SKM-1 (cell line): ENCODE data around the gene CLCA1.

Source experiments
- DNase-seq: peaks from one replicate; lab custom pipeline; 2025; ENCODE audit not compliant: unreplicated experiment; lab: John Stamatoyannopoulos, UW

Gene CLCA1, protein sequence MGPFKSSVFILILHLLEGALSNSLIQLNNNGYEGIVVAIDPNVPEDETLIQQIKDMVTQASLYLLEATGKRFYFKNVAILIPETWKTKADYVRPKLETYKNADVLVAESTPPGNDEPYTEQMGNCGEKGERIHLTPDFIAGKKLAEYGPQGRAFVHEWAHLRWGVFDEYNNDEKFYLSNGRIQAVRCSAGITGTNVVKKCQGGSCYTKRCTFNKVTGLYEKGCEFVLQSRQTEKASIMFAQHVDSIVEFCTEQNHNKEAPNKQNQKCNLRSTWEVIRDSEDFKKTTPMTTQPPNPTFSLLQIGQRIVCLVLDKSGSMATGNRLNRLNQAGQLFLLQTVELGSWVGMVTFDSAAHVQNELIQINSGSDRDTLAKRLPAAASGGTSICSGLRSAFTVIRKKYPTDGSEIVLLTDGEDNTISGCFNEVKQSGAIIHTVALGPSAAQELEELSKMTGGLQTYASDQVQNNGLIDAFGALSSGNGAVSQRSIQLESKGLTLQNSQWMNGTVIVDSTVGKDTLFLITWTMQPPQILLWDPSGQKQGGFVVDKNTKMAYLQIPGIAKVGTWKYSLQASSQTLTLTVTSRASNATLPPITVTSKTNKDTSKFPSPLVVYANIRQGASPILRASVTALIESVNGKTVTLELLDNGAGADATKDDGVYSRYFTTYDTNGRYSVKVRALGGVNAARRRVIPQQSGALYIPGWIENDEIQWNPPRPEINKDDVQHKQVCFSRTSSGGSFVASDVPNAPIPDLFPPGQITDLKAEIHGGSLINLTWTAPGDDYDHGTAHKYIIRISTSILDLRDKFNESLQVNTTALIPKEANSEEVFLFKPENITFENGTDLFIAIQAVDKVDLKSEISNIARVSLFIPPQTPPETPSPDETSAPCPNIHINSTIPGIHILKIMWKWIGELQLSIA

DNA sequence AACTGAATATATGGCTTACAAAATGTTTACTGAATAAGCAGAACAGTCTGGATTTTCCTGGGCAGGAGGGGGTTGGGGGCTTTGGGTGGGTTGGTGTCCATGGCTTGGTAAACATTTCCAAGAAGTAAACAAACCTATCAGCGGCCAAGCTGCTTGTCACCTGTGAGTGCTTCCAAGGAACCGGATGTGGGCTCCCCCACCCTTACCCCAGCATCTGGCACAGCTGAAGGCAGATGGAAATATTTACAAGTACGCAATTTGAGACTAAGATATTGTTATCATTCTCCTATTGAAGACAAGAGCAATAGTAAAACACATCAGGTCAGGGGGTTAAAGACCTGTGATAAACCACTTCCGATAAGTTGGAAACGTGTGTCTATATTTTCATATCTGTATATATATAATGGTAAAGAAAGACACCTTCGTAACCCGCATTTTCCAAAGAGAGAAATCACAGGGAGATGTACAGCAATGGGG is at the start of gene CLCA1:
TSS of gene CLCA1 (plus strand) at position 427 of the 477 bp plus-strand sequence. CDS start at position 472, 45 bp downstream.
- no peak for DNase-seq

DNA sequence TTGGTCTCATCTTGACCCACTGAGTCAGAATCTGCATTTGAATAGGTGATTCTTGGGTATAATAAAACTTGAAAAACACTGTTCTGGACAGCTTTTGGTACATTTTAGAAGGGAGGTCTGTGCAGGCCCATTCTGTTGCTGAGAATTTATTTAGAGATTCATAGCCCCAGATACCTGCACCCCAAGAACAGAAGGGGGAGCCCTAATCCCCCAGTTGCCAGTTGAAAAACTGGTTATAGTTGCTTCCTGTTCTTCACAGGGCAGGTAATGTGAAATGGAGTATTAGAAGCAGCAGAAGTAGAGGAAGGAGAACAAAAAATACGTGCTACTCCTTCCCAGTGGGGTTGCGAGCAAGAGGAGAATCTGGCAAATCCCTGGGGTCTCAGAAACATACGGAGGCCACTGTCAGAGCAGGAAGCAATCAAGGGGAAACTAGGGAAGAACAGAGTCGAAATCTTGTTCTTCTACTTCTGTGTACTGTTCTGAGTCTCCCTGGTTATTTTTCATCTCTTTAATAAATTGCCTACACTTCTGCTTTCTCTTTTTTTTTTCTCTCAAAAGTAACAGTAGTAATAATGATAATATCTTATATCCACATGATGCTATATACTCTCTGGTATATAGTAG is 49.3 kb upstream of the CLCA1 start:
- DNase-seq = peak; percentile 58

DNA sequence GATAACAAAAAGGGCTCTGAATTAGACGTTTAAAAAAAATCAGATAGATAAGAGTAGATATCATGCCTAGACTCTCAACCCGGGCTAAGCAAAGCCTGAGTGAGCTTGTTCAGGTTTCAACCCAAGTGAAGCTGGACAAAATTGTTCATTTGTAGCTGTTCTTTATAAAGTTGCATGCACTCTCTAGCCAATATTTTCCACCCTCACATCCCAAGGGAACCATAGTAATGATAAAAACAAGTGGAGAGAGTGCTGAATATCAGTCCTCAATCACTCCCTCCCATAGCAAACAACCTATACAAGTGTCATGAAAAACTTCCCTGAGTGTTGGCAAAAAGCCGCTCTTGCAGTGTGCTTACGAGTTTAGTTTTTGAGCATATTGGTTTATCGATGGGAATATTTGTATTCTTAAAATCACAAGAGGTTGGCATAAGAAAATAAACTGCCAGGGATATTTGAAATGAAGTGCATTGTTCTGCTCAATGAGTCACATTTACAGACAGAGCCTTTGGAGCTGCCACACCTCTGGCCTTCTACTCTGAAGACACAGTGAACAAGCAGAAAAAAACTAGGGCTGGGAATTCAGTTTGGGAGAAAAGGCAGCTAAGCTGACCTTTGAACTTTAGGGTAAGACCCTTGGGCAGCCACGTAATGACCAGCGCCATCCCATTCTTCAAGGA is 47.0 kb upstream of the CLCA1 start:
- DNase-seq = no peak

DNA sequence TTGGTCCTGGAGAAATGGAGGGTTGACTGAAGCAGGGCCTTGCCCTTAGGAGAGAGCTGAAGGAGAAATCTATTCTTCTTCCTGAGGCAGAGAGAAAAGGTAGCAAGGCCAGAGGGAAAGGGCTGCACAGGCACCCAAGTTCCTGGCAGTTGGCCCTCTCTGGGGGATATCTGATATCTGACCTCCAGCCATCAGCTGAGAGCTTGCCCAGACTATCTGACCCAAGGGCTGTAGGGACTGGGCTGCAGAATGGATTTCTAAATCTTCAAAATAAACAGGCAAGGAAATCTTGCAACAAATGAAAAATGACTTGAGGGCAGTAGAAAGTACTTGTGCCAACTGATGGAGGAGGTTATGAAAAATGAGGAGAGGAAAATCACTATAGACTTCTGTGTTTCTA is 45.3 kb upstream of the CLCA1 start:
- no peak for DNase-seq

DNA sequence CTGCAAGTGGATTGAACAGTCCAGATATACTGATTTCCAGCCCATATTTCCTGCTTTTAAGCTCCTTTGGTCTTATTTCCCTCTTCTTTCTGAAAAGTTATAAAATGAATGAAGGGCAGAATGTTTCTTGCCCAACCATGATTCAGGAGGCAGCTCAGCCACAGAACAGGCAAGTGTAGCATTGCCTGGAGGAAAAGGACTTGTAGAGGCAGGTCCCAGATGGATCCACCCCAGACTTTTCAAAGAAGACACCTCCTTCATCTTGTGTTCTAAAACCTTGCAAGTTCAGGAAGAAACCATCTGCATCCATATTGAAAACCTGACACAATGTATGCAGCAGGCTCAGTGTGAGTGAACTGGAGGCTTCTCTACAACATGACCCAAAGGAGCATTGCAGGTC is 44.9 kb upstream of the CLCA1 start, which contains the start of gene CLCA2:
TSS of gene CLCA2 (plus strand) at position 299 of the 400 bp plus-strand sequence. CDS start at position 376, 77 bp downstream.
- DNase-seq = no peak

DNA sequence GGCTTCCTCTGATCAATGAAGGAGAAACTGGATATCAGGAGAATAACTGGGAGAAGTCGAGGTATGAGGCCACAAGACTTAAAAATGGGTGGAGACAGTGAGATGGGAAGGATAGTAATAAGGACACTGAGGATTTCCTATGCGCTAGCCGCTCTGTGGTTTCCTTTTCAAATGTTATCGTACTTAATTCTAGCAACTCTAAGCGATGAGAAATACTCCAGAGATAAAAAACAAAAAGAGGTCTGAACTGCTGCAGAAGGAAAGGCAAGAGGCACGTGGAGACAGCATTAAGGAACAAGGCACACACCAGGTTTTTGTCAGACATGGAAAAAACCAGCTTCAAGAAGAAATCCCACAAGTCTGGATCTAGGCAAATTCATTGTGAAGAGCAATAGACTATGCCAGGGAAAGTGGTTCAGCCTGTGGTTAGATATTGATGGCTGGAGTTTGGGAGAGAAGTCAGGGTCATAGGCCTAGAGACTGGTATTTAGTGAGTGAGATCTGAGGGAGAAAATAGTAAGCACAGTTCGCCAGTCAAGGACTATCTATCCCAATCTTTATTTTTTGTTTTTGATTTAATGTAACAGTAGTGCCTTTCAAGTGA is 39.5 kb upstream of the CLCA1 start:
- no peak for DNase-seq

DNA sequence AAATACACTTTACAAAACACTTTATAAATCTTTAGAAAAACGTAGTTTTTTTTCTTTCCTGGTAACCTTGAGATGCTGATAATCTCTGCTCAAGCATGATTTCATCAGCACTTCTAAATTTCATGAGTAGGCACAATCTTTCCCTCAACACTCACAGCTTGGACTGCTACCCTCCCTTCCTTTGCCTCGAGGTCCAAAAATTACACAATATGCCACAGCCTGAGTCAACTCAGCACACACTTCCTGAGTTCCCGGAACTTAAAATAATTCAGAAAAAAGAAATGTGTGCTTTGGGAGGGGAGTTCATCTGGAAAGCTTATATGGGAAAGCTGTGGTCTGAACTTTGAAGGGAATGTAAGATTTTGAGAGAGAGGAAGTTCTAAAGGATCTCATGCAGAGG is 38.9 kb upstream of the CLCA1 start:
- DNase-seq = peak; percentile 68

DNA sequence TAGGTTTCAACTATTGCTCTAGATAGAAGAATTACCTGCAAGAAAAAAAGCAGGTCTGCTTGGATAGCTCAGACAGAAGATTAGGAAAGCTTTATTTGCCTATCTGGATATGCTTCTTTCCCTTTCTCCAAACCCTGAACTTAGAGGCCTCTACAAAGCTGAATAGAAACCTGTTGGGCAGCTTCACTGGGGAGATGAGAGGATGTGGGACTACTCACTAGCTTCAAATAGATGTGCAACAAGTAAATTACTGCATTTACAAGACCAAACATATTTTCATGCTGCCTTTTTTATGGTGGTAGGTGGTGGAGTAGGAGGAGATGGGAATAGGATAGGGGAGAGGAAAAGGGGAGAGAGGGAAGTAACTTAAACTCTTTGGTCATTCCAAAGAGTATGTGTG is 38.4 kb upstream of the CLCA1 start:
- no peak for DNase-seq

DNA sequence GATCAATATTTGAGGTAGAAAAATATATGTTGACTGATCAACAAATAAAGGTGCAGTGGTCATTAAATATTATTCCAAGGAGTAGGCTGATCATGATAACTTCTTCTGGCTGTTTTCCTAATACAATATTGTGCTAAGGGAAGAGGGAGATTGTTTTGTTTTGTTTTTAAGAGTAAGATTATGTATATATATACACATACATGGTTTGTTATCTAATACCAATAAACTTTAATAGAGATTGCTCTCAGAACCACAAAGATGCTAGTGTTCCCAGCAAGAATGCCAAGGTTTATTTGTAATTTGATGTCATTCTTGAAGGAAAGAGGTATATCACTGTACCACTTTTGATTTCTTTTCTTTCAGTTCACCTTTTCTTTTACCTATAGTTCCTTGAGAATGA is 34.7 kb upstream of the CLCA1 start:
- no peak for DNase-seq

DNA sequence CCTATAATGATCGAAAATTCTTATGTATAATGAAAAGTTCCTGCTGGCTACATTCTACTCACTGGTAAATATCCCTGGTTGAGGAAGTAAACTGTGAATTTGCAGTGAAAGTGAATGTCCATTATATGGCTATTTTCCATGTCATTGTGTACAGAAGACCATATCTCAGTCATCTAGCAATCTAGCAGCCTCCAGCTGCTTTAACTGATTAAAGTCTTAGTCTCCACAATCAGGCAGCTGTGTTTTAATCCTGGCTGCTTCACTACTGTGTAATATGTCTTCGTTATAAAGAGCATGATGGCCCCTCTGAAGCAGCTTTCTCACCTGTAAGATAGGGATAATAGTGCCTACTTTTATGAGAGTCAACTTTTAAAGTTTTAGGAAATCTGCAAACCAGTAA is 33.4 kb upstream of the CLCA1 start:
- DNase-seq = no peak

DNA sequence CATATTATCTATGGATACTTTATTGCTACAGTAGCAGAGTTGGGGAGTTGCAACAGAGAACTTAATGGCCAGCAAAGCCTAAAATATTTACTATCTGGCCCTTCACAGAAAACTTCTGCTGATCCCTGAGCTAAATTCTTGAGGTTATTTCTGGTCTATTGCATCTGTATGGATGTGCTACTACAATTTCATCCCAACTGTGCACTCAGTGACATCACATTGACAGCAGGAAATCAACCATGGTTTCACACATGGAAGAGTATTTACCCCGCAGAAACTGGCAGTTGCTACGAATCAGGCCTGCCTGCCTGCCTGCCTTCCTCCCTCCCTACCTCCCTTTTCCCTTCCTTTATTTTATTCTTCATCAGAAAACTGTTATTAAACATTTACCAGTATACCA is 32.7 kb upstream of the CLCA1 start:
- DNase-seq = no peak

DNA sequence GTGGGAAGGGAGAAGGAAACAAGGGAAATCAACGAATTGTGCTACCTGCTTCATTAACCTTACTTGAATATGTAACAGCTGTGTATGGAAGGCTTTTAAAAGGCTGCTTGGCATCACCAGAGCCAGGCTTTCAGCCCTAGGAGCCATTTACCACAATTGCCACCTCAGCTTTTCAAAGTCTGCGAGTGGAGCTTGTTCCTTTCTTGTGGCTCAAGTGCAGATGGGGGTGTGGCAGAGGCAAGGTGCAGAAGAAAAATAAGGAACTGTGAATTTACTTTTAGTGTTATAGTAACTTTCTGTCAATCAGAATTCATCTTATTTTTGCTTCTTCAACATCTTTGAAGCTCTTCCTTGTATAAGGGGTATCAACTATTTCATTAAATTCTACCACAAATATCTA is 27.1 kb upstream of the CLCA1 start:
- no peak for DNase-seq

DNA sequence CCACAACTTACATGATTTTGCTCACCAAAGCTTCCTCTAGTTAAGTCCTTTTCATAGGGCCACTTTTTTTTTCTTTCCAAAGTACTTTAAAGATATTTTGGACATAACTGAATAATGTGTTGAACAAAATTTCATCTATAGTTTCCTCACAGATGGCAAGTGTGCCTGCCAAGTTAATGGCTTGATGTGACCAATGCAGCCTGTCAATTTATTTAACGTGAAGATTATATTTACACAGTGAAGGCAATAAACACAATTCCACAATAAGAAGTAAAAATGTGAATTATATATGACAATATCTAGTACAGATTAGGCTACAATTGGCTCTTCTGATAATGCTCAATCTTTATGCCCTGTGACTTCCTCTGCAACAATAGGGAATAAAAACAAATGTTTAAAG is 26.7 kb upstream of the CLCA1 start:
- no peak for DNase-seq

DNA sequence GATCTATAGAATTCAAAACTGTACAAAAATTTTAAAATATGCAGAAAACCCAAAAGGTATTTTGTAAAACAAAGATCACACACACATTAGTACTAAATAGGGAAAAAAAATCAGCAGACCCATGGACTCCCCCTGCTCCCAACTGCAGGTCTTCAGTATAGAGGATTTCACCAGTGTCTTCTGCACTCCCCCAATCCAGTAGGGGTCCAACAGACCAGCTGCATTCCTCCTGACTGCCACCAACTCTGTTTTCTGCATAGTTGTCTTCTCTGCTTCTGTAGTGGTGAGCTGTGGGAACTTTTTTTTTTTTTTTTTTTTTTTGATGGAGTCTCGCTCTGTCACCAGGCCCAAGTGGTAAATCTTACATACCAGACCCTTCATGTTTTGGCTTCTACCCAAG is 22.8 kb upstream of the CLCA1 start:
- no peak for DNase-seq

DNA sequence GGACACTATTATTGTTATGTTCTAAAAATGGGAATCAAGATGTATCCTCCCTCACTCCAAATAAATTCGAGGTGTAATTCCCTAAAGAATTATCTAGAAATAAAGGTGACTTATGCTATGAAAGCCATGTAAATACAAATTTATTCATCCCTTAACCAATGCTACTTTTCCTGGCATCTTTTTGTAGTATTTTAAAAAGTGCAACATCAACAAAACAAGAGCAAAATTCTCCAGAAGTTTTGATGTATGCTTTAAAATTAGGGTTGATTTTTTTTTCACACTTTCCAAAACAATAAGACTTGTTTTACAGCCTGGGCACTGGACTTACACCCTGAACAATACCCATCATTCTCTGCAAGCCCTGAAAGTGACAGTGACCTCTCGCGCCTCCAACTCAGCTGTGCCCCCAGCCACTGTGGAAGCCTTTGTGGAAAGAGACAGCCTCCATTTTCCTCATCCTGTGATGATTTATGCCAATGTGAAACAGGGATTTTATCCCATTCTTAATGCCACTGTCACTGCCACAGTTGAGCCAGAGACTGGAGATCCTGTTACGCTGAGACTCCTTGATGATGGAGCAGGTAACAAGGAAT is 21.4 kb upstream of the CLCA1 start:
- DNase-seq = no peak

DNA sequence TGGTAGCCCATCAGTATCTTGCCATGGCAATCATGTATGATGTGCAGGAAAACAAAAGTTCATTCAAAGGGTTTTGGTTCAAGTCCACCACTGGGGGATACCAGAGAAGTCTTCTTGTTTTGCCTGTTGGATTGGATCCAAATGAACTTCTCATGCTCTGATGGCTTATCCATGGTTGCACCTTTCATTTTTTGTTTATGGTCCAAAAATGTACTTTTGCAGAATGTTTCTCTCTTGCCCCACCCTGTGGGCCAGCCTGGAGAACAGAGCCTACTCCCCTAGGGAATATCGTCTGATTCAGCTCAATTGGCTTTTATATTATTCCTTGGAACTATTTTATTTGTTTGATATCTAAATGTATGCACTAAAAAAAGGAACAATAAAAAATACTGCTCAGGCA is 20.1 kb upstream of the CLCA1 start:
- DNase-seq = no peak

DNA sequence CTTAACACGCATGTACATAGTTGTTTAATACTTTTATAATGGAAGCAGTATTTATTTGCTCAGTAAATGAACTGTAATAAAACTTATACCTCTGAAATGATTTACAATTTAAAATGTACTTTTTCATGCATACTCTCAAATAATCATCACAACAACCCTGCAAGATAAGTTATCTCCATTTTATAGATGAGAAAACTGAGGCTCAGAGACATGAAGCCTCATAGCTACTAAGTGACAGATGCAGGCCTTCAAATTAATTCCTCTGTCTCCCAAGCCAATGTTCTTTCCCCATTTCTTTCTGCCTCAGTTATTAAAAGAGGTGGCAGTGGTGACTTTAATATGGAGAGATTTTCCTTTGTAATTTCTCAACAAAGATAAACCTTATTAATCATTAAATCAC is 19.6 kb upstream of the CLCA1 start:
- DNase-seq = no peak

DNA sequence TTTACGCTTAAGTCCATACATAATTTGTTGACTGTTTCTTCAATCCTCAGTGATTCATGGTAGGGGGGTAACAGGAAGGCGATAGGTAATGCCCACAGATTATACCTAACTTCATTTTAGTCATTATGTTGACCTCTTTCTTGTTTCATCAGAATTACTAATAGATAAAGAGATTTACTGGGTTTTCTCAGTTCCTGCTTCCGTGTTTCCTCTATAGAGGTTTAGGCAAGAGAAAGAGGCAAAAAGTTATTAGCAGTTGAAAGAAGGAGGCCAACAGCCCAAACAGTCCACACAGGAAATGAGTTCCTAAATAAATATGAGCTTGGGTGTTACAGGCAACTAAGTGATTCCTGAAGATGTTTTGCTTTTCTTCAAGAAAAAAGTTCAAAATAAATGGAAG is 17.9 kb upstream of the CLCA1 start:
- DNase-seq = no peak

DNA sequence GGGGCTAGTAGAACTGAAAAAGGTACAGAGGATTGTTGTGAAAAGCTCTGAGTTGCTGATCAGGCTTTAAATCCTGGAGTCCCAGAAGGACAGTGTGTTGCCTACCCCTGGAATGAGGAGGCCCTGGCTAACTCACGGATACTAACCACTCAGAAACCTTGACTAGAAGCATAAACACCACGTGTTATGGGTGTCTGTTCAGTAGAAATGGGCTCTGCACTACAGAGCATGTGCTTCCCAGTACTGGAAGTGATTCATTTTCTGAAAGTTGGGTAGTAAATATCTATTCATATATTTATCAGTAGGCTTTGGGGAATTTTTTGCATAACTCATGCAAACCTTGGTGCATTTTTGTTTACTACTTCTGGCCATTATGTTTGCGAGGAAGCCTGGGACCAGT is 15.1 kb upstream of the CLCA1 start:
- DNase-seq = no peak

DNA sequence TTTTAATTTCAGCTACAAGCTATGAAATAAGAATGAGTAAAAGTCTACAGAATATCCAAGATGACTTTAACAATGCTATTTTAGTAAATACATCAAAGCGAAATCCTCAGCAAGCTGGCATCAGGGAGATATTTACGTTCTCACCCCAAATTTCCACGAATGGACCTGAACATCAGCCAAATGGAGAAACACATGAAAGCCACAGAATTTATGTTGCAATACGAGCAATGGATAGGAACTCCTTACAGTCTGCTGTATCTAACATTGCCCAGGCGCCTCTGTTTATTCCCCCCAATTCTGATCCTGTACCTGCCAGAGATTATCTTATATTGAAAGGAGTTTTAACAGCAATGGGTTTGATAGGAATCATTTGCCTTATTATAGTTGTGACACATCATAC is 13.7 kb upstream of the CLCA1 start:
- peak; percentile 19 for DNase-seq
